Measurements from ENCODE around the gene CHL1. TPM values are rescaled to one million over a fixed set of nuclear protein-coding genes. Genes with fewer than 3 reads are reported as not detected.
"Not testable (repeated sequence)": the region's sequence is repeated elsewhere in the genome, so short reads cannot be mapped to it uniquely, and the experiment has no call there.

The CHL1 gene
- polyA plus RNA-seq, 5 donors, result 1.5 to 2.5 (median 1.9) TPM

DNA sequence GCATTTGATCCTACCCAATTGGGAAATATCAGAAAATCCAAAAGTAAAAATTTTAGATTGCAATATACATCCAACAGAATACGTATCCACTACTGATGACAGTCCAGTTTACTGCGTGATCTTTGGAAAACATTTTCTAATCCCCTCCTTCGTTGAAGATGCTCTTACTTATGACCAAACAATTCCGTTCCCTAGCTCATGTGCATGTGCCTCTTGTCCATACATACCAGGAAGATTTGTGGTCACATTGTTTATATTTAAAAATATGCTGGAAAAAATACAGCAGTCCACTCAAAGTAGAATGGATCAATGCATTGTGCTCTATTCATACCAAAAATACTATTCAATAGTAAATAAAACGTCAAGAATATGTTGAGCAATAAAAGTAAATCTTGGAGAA lies 135.3 kb downstream of the CHL1 start:
- no peak for DNase-seq

- DNase-seq, result no peak
Observed at GRCh38 chr3:332701-333100, 136.1 kb downstream of the CHL1 start.

DNA sequence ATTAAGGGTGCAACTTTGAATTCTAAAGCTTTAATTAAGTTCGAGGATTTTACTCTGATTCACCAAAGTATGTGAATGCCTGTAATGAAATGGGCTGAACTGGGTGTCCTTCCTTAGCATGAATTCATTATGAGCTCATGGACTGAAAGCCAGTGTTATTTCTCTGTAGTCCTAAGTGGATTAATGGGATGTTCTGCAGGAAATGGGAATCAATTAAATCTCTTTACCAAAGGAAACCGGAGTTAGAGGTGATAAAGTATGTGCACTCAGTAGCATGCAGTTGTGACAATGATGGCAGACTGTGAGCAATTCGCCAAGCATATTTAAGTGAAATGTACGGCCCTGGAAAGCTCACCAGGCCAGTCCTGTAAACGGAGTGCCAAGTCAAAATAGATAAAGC lies 138.7 kb downstream of the CHL1 start:
- no peak for DNase-seq

DNA sequence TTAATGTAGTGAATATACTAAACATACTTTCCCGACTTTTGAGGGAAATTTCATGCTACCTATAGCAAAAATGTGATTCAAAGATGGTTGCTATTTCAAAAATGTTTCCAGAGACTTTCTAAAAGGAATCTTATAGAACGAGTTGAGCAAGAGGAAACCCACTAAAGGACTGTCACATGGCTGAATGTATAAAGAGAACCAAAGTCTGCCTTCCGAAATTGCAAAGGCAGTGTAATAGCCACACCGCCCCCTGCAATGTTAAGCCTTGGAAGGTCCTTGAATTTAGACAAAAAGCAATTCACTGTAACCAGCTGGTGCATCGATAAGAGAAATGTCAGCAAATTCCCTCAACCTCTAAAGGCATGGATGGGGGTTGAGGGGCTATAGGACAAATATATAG lies 142.8 kb downstream of the CHL1 start:
- DNase-seq, result no peak

GRCh38 chr3:341998-342397 lies 145.4 kb downstream of the CHL1 start:
- no peak for DNase-seq

- DNase-seq, result no peak
Observed at GRCh38 chr3:346186-346585, 149.6 kb downstream of the CHL1 start.

DNA sequence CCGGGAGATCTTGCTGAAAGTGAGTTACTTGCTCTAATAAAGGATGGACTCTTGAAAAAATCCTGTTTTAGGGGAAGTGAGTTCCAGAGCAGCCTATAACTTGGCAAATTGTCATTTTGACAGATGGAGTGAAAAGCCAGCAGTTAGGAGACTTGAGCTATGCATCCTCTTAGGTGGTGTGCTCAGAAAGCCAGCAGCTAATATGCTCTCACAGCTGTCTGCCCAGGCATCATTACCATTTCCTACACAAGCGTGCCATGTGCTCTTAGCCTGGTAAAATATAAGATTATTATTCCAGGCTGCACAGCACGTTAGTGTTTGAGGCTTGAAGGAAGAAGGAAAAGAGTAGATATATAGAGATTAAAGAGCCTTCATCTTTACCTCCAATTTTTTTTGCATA lies 151.0 kb downstream of the CHL1 start:
- no peak for DNase-seq

- no peak for DNase-seq
Observed at GRCh38 chr3:350871-351371, 154.4 kb downstream of the CHL1 start.

- no peak for DNase-seq
Observed at GRCh38 chr3:352599-352998, 156.0 kb downstream of the CHL1 start.

- no peak for DNase-seq
Observed at GRCh38 chr3:353191-353739, 156.7 kb downstream of the CHL1 start.

- DNase-seq, result peak; percentile 19 to 35
Observed at GRCh38 chr3:354432-354831, 157.9 kb downstream of the CHL1 start.

GRCh38 chr3:355622-356021 lies 159.1 kb downstream of the CHL1 start:
- no peak for DNase-seq

GRCh38 chr3:356952-357351 lies 160.4 kb downstream of the CHL1 start:
- no peak for DNase-seq

DNA sequence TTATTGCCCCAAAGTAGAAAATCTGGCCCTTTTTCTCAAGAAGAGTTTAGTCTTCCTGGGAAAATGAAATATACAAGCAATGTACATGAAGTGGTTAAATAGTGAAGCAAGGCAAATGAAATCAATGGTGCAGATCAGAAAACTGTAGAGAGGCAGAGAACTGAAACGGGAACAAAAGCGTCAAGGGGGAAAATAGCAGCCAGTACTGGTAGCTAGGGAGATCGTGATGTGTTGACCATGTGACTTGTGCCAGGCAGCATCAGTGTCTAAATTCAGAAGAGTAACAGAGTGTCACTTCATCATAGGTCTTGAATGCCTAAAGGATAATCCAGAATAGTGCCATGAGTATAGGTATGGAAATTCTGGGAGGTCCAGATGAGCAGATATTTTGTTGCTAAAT lies 163.1 kb downstream of the CHL1 start:
- no peak for DNase-seq

GRCh38 chr3:362681-363338 lies 166.2 kb downstream of the CHL1 start:
- DNase-seq, result no peak

- DNase-seq, result no peak
Observed at GRCh38 chr3:364287-364686, 167.7 kb downstream of the CHL1 start.

GRCh38 chr3:365268-365667 lies 168.7 kb downstream of the CHL1 start:
- DNase-seq, result no peak

DNA sequence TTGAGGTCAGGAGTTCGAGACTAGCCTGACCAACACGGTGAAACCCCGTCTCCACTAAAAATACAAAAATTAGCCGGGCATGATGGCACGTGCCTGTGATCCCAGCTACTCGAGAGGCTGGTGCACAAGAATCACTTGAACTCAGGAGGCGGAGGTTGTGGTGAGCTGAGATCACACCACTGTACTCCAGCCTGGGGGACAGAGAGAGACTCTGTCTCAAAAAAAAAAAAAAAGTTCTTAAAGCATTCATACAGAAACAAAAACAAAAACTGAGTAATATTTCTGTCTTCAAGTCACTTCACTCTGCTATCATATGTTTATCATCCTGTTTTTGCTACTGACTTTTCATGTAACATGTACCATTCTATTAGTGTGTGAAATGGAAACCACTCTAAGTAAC lies 169.7 kb downstream of the CHL1 start:
- not testable (repeated sequence) for DNase-seq

DNA sequence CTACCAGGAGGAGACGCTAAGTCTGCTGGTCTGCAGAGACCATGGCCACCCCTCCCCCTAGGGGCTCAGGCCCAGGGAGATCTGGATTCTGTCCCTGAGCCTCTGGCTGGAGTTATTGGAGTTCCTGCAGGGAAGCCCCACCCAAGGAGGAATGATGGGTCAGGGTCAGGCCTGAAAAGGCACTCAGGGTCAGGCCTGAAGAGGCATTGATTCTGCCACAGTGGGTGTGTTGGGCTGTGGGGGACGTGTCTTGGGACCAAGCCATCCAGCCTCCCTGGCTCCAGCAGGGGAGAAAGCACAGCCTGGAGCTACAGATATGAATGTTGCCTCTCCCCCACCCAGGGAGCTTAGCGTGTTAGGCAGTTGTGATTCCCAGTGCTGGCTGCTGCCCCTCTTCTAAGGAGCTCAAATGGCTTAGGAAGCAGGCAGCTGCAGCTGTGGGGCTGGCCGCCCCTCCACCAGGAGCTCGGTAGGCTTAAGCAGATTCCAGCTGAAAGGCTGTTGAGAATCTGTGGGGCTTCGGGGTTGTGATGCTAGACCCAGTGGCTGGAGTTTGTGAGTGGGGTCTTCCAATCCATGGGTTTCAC lies 176.7 kb downstream of the CHL1 start:
- DNase-seq, result no peak

DNA sequence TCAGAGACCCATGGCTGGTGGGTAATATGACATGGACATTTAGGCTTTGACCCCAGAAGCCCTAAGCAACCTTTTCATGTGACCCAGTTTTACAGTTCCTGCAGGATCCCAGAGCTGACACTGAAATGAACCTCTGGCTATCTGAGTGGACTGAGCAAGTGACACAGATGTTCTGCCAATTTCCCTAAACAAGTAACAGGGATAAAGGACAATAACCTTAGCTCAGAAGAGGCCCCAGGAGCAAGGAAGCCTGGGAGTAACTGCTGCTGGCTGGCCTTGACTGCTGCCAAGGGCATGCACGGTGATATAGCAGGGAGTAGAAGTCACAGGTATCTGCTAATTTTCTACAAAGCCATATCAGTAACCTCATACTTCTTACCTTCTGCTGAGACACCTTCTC lies 177.9 kb downstream of the CHL1 start:
- no peak for DNase-seq

DNA sequence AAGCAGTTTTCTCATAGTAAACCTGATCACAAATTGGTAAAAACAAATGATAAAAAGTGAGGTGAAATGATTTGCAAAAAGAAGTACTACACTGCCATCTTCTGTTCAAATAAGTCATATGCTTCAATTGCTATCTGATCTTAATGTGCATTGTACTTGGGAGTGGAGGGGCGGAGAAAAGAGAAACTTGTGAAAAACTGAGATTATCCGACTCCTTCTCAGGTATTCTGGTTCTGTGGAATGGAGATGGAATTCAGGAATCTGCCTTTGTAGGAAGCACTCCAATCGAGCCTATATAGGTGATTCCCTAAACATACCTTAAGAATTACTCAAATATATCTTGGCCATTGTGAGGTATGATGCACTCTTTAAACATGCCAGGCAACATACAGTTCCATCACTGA lies 180.6 kb downstream of the CHL1 start:
- peak in 1 of 2 donors; percentile 10 for DNase-seq

GRCh38 chr3:380801-381200 lies 184.2 kb downstream of the CHL1 start:
- DNase-seq, result no peak

GRCh38 chr3:385151-385550 lies 188.6 kb downstream of the CHL1 start:
- DNase-seq, result no peak

GRCh38 chr3:394775-395174 lies 198.2 kb downstream of the CHL1 start:
- DNase-seq, result no peak

Data from right lung (tissue), 5 donors.